HepG2 (cell line): Measurements from ENCODE around the gene INO80B. TPM values are rescaled to one million over a fixed set of nuclear protein-coding genes. Genes with fewer than 3 reads are reported as not detected.
A peak's percentile ranks its signal among the peaks of the same experiment; 100 is the strongest.

Experiments used
- BCL6 ChIP-seq: IDR thresholded peaks from 2 replicates; pipeline ENCODE4 v1.6.1; 2016; ENCODE audit warnings: missing genetic modification reagents, missing compliant biosample characterization
- CAMTA2 ChIP-seq: sonication (generic); formaldehyde crosslinking; IDR thresholded peaks from 2 replicates; pipeline ENCODE4 v1.4.0; 2020; ENCODE audit warnings: mild to moderate bottlenecking, missing genetic modification reagents, borderline replicate concordance
- ETV6 ChIP-seq: sonication (generic); formaldehyde crosslinking; conservative IDR thresholded peaks from 2 replicates; pipeline ENCODE4 v1.4.0; 2020; ENCODE audit warnings: missing genetic modification reagents
- KLF11 ChIP-seq: IDR thresholded peaks from 2 replicates; pipeline ENCODE4 v1.6.1; 2016; ENCODE audit warnings: missing compliant biosample characterization
- NCOA2 ChIP-seq: sonication (generic); formaldehyde crosslinking; IDR thresholded peaks from 2 replicates; pipeline ENCODE4 v1.8.0; 2022; ENCODE audit warnings: inconsistent platforms
- RFX1 ChIP-seq: fragments of 450-650 bp; IDR thresholded peaks from 2 replicates; pipeline ENCODE4 v1.6.1; 2017
- SNAPC2 ChIP-seq: sonication (generic); formaldehyde crosslinking; IDR thresholded peaks from 2 replicates; pipeline ENCODE4 v1.8.1; 2022; ENCODE audit warnings: mild to moderate bottlenecking, missing genetic modification reagents
- ZC3H4 ChIP-seq: sonication (generic); formaldehyde crosslinking; IDR thresholded peaks from 2 replicates; pipeline ENCODE4 v1.4.0; 2020; ENCODE audit warnings: missing genetic modification reagents, borderline replicate concordance
- ZNF24 ChIP-seq: fragments of 450-650 bp; IDR thresholded peaks from 2 replicates; pipeline ENCODE4 v1.6.1; 2017; ENCODE audit warnings: antibody characterized with exemption, mild to moderate bottlenecking
- ZNF318 ChIP-seq: sonication (generic); formaldehyde crosslinking; IDR thresholded peaks from 2 replicates; pipeline ENCODE4 v1.4.0; 2020; ENCODE audit warnings: mild to moderate bottlenecking, missing genetic modification reagents
- ZNF34 ChIP-seq: sonication (generic); formaldehyde crosslinking; IDR thresholded peaks from 2 replicates; pipeline ENCODE4 v1.4.0; 2020; ENCODE audit warnings: mild to moderate bottlenecking, missing genetic modification reagents, borderline replicate concordance
- ZNF816 ChIP-seq: sonication (generic); formaldehyde crosslinking; IDR thresholded peaks from 2 replicates; pipeline ENCODE4 v1.8.0; 2022; ENCODE audit warnings: missing genetic modification reagents, mild to moderate bottlenecking, borderline replicate concordance
- ZSCAN25 ChIP-seq: sonication (generic); formaldehyde crosslinking; IDR thresholded peaks from 2 replicates; pipeline ENCODE4 v1.8.0; 2022; ENCODE audit warnings: mild to moderate bottlenecking, missing genetic modification reagents
- polyA plus RNA-seq, 8 experiments: library from polyadenylated mRNA; depleted of rRNA in 3 of 8; stranded (reverse) in 7 of 8; unstranded in 1 of 8; fragments of >200 nt; fragmentation: Illumina TruSeq in 4 of 8; extraction: Trizol in 4 of 8; gene quantifications; 2 replicates each; pipeline versions ENCODE4 v1.2.1 to v1.2.3, GENCODE V29; 2011 to 2016; ENCODE audit warnings: low read depth in 4 of 8, missing spikeins in 1 of 8, mixed read lengths in 1 of 8; ENCODE audit not compliant: insufficient read depth in 1 of 8
- total RNA-seq, 5 experiments: library from RNA; depleted of rRNA; stranded (reverse); fragments of >200 nt; fragmentation: Illumina TruSeq; extraction: Trizol; gene quantifications; 2 replicates each; pipeline ENCODE4 v1.2.3, GENCODE V29; 2016; ENCODE audit warnings: low read depth in 1 of 5
- TF ChIP-seq, protein P1 (sequence below): sonication (generic); formaldehyde crosslinking; IDR thresholded peaks from 2 replicates; pipeline ENCODE4 v1.5.0; 2020; ENCODE audit warnings: missing genetic modification reagents, mild to moderate bottlenecking, borderline replicate concordance
- TF ChIP-seq, protein P2 (sequence below): sonication (generic); formaldehyde crosslinking; conservative IDR thresholded peaks from 2 replicates; pipeline ENCODE4 v1.4.0; 2020; ENCODE audit warnings: mild to moderate bottlenecking, missing genetic modification reagents, moderate library complexity

Gene INO80B
- total and polyA plus RNA-seq, 2 of the 13 experiments (the other 11 are each of a cell fraction or from before 2014, with no cell fraction given): 6.2 to 14.5 TPM

GRCh38 chr2:74440378-74441169 is 14.3 kb upstream of the INO80B start (continued):
- TF ChIP-seq ZNF318 (CRISPR knock-in tag) (peak; percentile 58; the same call in 1 of the 2 replicates), ZSCAN25 (CRISPR knock-in tag) (peak; percentile 85), ZC3H4 (CRISPR knock-in tag) (no peak), CAMTA2 (CRISPR knock-in tag) (peak; percentile 88; the same call in 1 of the 2 replicates), NCOA2 (CRISPR knock-in tag) (peak; percentile 55), BCL6 (CRISPR knock-in tag) (peak; percentile 52; the same call in 1 of the 2 replicates), KLF11 (CRISPR knock-in tag) (peak; percentile 74), ZNF34 (peak; percentile 80; the same call in 1 of the 2 replicates), SNAPC2 (peak; percentile 68; the same call in 1 of the 2 replicates), ZNF24 (0 out of 2 replicates have a peak, but pooled peaks have one; percentile 23), ZNF816 (no peak), ETV6 (CRISPR knock-in tag) (peak; percentile 69), RFX1 (no peak)
- TF ChIP-seq, protein P1, sequence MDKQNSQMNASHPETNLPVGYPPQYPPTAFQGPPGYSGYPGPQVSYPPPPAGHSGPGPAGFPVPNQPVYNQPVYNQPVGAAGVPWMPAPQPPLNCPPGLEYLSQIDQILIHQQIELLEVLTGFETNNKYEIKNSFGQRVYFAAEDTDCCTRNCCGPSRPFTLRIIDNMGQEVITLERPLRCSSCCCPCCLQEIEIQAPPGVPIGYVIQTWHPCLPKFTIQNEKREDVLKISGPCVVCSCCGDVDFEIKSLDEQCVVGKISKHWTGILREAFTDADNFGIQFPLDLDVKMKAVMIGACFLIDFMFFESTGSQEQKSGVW: no peak
- TF ChIP-seq, protein P2, sequence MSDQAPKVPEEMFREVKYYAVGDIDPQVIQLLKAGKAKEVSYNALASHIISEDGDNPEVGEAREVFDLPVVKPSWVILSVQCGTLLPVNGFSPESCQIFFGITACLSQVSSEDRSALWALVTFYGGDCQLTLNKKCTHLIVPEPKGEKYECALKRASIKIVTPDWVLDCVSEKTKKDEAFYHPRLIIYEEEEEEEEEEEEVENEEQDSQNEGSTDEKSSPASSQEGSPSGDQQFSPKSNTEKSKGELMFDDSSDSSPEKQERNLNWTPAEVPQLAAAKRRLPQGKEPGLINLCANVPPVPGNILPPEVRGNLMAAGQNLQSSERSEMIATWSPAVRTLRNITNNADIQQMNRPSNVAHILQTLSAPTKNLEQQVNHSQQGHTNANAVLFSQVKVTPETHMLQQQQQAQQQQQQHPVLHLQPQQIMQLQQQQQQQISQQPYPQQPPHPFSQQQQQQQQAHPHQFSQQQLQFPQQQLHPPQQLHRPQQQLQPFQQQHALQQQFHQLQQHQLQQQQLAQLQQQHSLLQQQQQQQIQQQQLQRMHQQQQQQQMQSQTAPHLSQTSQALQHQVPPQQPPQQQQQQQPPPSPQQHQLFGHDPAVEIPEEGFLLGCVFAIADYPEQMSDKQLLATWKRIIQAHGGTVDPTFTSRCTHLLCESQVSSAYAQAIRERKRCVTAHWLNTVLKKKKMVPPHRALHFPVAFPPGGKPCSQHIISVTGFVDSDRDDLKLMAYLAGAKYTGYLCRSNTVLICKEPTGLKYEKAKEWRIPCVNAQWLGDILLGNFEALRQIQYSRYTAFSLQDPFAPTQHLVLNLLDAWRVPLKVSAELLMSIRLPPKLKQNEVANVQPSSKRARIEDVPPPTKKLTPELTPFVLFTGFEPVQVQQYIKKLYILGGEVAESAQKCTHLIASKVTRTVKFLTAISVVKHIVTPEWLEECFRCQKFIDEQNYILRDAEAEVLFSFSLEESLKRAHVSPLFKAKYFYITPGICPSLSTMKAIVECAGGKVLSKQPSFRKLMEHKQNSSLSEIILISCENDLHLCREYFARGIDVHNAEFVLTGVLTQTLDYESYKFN (CRISPR knock-in tag): peak; percentile 89
